ENCODE results near the gene PPP1R8.

The PPP1R8 gene

GRCh38 chr1:27872802-27873551 lies 42.4 kb downstream of the PPP1R8 start:
- DNase-seq: no peak

GRCh38 chr1:27873671-27874384 lies 43.2 kb downstream of the PPP1R8 start:
- no peak for DNase-seq

GRCh38 chr1:27876341-27877114 lies 45.9 kb downstream of the PPP1R8 start:
- no peak for DNase-seq

DNA sequence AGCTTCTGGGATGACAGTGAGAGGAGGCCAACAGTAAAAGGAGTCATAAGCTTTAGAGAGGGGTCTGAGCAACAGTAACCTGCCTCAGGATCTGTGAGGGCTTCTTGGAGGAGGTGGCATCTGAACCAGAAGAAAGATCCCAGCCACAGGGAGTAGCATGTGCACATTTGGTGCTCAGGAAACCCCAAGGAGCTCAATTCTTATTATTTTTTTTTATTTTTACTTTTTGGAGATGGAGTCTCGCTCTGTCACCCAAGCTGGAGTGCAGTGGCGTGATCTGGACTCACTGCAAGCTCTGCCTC lies 46.5 kb downstream of the PPP1R8 start:
- no peak for DNase-seq

DNA sequence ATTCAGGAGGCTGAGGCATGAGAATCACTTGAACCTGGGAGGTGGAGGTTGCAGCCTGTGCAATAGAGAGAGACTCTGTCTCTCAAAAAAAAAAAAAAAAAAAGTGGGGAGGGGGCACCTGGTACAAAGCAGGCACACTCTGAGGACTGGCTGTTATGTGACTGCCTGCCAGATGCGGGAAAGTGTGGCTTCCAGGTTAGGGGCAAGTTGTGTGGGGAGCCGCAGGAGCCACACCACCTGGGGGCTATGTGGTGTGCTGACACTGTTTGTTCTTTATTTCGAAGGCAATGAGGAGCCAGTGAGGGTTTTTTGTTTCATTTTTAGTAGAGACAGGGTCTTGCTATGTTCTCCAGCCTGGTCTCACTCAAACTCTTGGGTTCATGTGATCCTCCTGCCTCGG lies 47.5 kb downstream of the PPP1R8 start:
- no peak for DNase-seq

DNA sequence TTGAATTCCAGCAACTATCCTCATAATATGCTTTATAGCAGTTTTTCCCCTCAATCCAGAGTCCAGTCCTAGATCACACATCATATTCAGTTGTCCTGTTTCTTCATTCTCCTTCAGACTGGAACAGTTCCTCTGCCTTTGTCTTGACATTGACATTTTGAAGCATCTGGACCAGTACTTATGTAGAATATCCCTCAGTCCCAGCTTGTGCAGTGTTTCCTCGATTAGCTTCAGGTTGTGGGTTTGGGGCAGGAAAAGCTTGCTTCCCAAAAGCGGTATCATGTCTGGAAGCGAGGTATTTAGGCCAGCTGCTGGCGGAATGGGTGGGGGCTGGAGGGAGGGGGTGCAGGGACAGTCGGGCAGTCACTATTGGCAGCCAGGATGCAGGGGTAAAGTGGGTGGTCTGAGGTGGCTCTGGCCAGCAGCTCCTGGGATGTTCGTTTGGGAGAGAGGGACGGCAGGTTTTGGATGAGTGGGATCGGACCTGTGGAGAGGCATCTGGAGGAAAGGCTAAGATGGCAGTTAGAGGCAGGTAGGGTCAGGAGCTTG lies 48.3 kb downstream of the PPP1R8 start:
- no peak for DNase-seq

- no peak for DNase-seq
These were observed 48.9 kb downstream of the PPP1R8 start for GRCh38 chr1:27879374-27880082.

DNA sequence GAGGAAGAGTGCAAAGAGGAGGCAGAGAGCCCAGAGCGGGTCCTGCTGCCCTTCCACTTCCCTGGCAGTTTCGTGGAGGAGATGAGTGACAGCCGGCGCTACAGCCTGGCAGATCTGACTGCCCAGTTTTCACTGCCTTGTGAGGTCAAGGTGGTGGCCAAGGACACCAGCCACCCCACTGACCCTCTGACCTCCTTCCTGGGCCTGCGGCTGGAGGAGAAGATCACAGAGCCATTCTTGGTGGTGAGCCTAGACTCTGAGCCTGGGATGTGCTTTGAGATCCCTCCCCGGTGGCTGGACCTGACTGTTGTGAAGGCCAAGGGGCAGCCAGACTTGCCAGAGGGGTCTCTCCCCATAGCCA lies 51.9 kb downstream of the PPP1R8 start:
- no peak for DNase-seq

- DNase-seq: no peak
These were observed 53.0 kb downstream of the PPP1R8 start for GRCh38 chr1:27883536-27883935.

DNA sequence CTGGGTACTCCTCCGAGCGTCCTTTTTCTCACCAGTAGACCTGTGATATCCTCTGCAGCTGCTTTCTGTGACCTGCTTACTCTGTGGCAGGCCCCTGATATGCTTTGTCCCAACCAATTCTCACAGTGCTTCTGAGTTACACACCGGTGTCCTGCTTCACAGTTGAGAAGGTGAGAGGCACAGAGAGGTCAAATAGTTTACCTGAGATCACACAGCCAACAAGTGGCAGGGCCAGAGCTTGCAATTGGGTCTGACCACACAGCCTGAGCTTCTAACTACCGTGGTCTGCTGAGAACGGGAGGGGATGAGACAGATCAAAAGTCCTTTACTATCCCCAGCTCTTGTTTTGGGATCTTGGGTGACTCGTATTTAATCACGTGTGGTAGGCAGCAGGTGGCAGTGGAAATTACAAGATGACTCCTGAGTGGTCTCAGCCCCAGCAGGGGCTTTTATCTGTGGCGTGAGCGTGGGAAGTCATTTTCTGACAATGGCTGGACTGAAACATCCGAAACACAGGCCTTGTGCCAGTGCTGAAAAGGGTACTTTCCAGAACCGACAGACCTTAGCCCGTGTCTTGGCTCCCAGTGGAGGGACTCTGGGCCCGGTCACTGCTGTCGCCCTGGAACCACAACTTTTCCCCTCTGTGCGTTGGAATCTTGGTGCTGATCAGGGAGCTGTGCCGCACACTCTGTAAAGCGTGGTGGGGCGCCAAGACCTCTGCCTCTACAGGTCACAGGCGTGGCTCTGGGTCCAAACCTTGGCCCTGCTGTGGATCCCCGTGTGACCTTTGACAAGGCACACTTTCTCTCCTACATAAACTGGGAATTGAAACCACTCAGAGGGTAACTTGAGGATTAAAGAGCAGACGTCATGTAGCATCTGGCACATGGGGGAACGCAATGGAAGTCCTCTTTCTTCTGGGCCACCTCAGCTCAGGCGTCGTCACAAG lies 53.7 kb downstream of the PPP1R8 start:
- no peak for DNase-seq

DNA sequence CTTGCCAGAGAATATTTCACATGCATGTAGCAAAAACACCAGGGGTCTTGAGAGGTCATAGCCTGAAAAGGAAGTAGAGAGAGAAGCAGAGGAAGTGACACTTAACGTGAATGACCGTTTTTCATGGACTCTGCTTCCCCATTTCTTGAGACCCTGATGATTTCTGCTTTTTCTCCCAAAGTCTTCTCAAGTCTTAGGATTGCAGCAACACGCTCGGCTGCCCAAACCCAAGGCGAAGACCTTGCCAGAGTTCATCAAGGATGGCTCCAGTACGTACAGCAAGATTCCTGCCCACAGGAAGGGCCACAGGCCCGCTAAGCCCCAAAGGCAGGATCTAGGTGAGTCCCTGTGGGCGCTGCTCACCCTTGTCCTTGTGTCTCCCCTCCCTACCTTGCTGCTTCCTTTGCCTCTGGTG lies 54.5 kb downstream of the PPP1R8 start:
- DNase-seq: no peak

- no peak for DNase-seq
These were observed 55.2 kb downstream of the PPP1R8 start for GRCh38 chr1:27885621-27886352.

DNA sequence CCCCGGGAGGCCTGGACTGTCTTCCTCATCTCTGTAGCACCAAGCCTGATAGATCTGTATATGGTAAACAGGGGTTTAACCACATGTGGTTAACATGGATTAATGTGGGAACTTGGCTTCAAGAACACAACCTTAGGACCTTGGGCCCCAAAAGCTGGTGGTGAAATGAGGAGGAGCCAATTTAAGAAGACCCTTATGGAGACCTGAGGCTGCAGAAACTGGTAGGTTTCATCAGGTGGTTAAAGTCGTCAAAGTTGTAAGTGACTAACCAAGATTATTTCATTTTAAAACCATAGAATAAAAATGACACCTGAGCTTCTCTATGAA lies 55.7 kb downstream of the PPP1R8 start:
- DNase-seq: no peak

DNA sequence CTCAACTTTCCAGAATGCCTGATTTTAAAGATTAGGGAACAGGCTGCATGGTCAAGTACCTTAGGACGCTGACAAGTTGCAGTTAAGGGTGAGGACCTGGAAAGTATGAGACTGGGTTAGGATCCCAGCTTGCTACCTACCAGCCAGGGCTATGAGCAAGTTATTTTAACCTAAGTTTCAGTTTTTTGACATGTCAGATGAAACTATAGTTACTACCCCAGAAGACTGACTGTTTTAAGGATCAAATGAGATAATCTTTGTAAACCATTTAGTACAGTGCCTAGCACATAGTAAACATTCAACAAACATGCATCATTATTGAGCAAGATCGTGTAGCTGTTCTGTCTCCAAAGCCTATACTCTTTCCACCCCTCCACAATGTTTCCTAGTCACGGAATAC lies 56.2 kb downstream of the PPP1R8 start:
- DNase-seq: no peak

GRCh38 chr1:27887215-27888021 lies 56.8 kb downstream of the PPP1R8 start:
- no peak for DNase-seq

DNA sequence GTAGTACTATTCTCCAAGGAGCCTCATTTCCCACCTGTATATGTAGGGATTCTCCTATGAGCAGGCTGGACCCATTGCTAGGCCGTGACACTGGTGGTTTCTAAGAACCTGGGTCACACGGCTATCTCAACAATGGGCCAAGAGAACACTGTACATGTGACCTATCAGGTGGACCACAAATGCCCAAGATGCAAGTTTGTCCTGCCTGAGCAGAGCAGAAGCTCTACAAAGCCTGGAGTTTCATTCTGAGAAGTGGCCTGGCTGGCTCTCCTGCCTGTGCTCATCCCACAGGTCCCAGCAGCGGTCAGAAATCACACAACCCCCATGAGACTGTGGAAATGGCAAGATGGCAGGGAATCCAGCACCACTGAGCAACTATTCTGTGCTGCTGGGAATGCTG lies 58.9 kb downstream of the PPP1R8 start:
- DNase-seq: no peak

GRCh38 chr1:27891196-27891889 lies 60.8 kb downstream of the PPP1R8 start:
- no peak for DNase-seq

GRCh38 chr1:27894521-27894920 lies 63.9 kb downstream of the PPP1R8 start:
- no peak for DNase-seq

All from NCI-H774 (cell line).